Measurements from ENCODE around the gene ZSCAN16. TPM values are rescaled to one million over a fixed set of nuclear protein-coding genes. Genes with fewer than 3 reads are reported as not detected.
"Not testable (repeated sequence)": the region's sequence is repeated elsewhere in the genome, so short reads cannot be mapped to it uniquely, and the experiment has no call there.

The ZSCAN16 gene
- total RNA-seq, 1 experiment from 2014 or later = 4.8 TPM

DNA sequence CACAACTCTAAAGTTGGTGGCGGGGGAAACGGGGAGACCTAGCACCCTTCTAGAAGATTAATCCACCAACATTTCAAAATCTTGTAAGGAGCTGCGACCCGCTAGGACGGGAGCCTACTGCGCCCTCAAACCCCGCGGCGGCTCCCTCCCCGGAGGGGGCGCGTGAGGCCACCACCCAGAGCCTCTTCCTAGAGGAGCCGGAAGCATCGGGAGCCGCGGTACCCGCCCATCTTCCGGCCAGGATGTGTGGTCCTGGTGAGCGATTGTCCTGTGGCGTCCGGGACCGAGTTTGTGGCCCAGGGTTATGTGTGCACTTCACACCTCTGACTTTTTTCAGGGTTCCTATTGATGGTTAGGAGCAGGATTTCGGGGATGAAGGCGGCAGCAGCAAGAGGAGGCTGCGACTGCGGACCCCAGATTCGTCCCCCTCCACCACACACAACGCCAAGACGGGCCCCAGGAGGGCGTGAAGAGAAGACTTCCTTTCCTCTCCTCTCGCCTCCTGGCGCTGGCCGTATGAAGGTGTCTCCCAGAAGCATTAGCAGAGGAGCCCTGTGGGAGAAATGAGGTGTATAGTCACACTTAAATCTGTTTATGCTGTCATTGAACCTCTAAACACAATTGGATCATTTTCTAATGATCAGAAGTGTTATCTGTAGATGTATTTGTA, 33.4 kb upstream of the ZSCAN16 start:
- Histone ChIP-seq H3K79me2 (ENCODE audit: low read length) (no peaks in the 10 kb centered on the region), H3K9me2 (replicated peaks; ENCODE audit: insufficient read depth, low read length) (no peaks in the 10 kb centered on the region), H3K27ac (ENCODE audit: low read length) (no peak overlapping the region), H3K4me3 (ENCODE audit: low read length) (no peak overlapping the region), H3K27me3 (ENCODE audit: low read length) (no peaks in the 10 kb centered on the region), H3K4me2 (ENCODE audit: low read depth, low read length, poor library complexity, severe bottlenecking) (no peak overlapping the region), H2AFZ (ENCODE audit: low read length) (no peak overlapping the region), H3K4me1 (ENCODE audit: low read length) (no peaks in the 10 kb centered on the region), H4K20me1 (ENCODE audit: insufficient read depth, low read depth, low read length) (no peaks in the 10 kb centered on the region), H3K9me3 (ENCODE audit: low read length) (peaks cover 27% of the 10 kb centered on the region), H3K36me3 (ENCODE audit: insufficient read depth, low read length) (peaks cover 14% of the 10 kb centered on the region; the same call in 1 of the 2 replicates), H3K9ac (ENCODE audit: low read length) (no peak overlapping the region)
- DNase-seq = no peak

DNA sequence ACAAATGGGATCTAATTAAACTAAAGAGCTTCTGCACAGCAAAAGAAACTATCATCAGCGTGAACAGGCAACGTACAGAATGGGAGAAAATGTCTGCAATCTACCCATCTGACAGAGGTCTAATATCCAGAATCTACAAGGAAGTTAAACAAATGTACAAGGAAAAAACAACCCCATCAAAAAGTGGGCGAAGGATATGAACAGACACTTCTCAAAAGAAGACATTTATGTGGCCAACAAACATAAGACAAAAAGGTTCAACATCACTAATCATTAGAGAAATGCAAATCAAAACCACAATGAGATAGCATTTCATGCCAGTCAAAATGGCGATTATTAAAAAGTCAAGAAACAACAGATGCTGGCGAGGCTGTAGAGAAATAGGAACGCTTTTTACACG, 22.2 kb upstream of the ZSCAN16 start:
- H3K79me2 ChIP-seq (ENCODE audit: low read length) = not testable (repeated sequence)
- peaks cover 19% of the 10 kb centered on the region for H3K4me1 ChIP-seq (ENCODE audit: low read length)

DNA sequence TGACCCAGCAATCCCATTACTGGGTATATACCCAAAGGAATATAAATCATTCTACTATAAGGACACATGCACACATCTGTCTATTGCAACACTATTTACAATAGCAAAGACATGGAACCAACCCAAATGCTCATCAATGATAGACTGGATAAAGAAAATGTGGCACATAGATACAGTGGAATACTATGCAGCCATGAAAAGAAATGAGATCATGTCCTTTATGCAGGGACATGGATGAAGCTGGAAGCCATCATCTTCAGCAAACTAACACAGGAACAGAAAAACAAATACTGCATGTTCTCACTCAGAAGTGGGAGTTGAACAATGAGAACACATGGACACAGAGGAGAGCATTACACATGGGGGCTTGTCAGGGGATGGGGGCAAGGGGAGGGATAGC, 21.7 kb upstream of the ZSCAN16 start:
- peaks cover 19% of the 10 kb centered on the region for H3K4me1 ChIP-seq (ENCODE audit: low read length)
- not testable (repeated sequence) for H3K36me3 ChIP-seq (ENCODE audit: insufficient read depth, low read length); DNase-seq; H3K27ac ChIP-seq (ENCODE audit: low read length); H3K9me2 ChIP-seq (replicated peaks; ENCODE audit: insufficient read depth, low read length); H3K9me3 ChIP-seq (ENCODE audit: low read length); H4K20me1 ChIP-seq (ENCODE audit: insufficient read depth, low read depth, low read length); H3K9ac ChIP-seq (ENCODE audit: low read length); H2AFZ ChIP-seq (ENCODE audit: low read length); H3K4me2 ChIP-seq (ENCODE audit: low read depth, low read length, poor library complexity, severe bottlenecking); H3K79me2 ChIP-seq (ENCODE audit: low read length); H3K4me3 ChIP-seq (ENCODE audit: low read length); H3K27me3 ChIP-seq (ENCODE audit: low read length)

More for the DNA sequence above, 22.2 kb upstream of the ZSCAN16 start:
- not testable (repeated sequence) for H3K27me3 ChIP-seq (ENCODE audit: low read length); H3K4me3 ChIP-seq (ENCODE audit: low read length); H2AFZ ChIP-seq (ENCODE audit: low read length); H3K9me3 ChIP-seq (ENCODE audit: low read length); H4K20me1 ChIP-seq (ENCODE audit: insufficient read depth, low read depth, low read length); H3K27ac ChIP-seq (ENCODE audit: low read length); H3K9me2 ChIP-seq (replicated peaks; ENCODE audit: insufficient read depth, low read length); DNase-seq; H3K4me2 ChIP-seq (ENCODE audit: low read depth, low read length, poor library complexity, severe bottlenecking); H3K9ac ChIP-seq (ENCODE audit: low read length); H3K36me3 ChIP-seq (ENCODE audit: insufficient read depth, low read length)

- Histone ChIP-seq H3K9me3 (ENCODE audit: low read length) (no peaks in the 10 kb centered on the region), H3K9me2 (replicated peaks; ENCODE audit: insufficient read depth, low read length) (no peaks in the 10 kb centered on the region), H3K79me2 (ENCODE audit: low read length) (no peaks in the 10 kb centered on the region), H3K27me3 (ENCODE audit: low read length) (no peaks in the 10 kb centered on the region), H3K4me1 (ENCODE audit: low read length) (peaks cover 19% of the 10 kb centered on the region), H3K36me3 (ENCODE audit: insufficient read depth, low read length) (no peaks in the 10 kb centered on the region), H3K4me2 (ENCODE audit: low read depth, low read length, poor library complexity, severe bottlenecking) (peak overlapping the region; percentile 93), H3K4me3 (ENCODE audit: low read length) (peak overlapping the region; percentile 84), H2AFZ (ENCODE audit: low read length) (peak overlapping the region; percentile 87), H3K27ac (ENCODE audit: low read length) (peak overlapping the region; percentile 14; the same call in 1 of the 2 replicates), H4K20me1 (ENCODE audit: insufficient read depth, low read depth, low read length) (no peaks in the 10 kb centered on the region), H3K9ac (ENCODE audit: low read length) (peak overlapping the region; percentile 79)
- peak; percentile 97 for DNase-seq
These were observed 19.8 kb upstream of the ZSCAN16 start for GRCh38 chr6:28104392-28105244.

DNA sequence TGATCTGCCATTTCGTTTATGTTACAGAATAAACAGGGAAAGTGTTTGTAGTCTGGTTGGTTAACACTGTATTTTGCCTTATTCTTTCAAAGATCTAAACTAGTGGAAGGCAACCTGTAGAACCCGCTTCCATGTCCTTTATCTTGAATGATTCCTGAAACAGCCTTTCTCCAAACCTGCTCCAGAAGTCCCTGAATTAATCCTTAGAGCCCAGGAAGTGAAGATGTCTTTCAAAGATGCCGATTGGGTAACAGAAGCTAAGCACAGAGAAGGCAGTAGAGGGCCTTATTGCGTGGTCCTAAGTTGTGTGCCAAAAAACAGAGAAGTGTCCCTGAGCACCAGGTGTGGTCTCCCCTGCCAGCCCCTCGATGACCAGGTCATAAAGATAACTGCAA, 19.2 kb upstream of the ZSCAN16 start:
- Histone ChIP-seq H3K9me3 (ENCODE audit: low read length) (no peaks in the 10 kb centered on the region), H2AFZ (ENCODE audit: low read length) (peak overlapping the region; percentile 87), H3K9ac (ENCODE audit: low read length) (peak overlapping the region; percentile 79), H3K4me2 (ENCODE audit: low read depth, low read length, poor library complexity, severe bottlenecking) (peak overlapping the region; percentile 93), H3K4me3 (ENCODE audit: low read length) (peak overlapping the region; percentile 84), H4K20me1 (ENCODE audit: insufficient read depth, low read depth, low read length) (no peaks in the 10 kb centered on the region), H3K36me3 (ENCODE audit: insufficient read depth, low read length) (no peaks in the 10 kb centered on the region), H3K79me2 (ENCODE audit: low read length) (no peaks in the 10 kb centered on the region), H3K27ac (ENCODE audit: low read length) (peak overlapping the region; percentile 14; the same call in 1 of the 2 replicates), H3K9me2 (replicated peaks; ENCODE audit: insufficient read depth, low read length) (no peaks in the 10 kb centered on the region), H3K4me1 (ENCODE audit: low read length) (peaks cover 19% of the 10 kb centered on the region), H3K27me3 (ENCODE audit: low read length) (no peaks in the 10 kb centered on the region)
- peak; percentile 61 for DNase-seq

DNA sequence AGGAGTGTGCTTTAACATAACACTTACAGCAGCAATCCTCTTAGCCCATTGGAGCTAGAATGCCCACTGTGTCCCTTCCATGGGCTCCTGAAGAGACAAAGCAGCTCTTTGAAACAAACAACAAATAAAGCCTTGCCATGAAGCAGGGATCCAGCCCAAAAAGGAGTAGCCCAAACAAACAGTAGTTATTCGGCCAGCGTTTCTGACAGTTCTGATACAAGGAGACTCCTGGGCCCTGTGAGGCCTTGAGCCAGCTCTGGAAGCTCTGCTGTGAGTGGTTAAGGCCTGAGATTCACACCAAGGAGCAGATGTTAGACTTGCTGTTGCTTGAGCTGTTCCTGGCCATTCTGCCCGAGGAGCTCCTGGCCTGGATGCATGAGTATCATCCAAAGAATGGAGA, 16.9 kb upstream of the ZSCAN16 start:
- Histone ChIP-seq H3K36me3 (ENCODE audit: insufficient read depth, low read length) (no peaks in the 10 kb centered on the region), H2AFZ (ENCODE audit: low read length) (no peak overlapping the region), H3K4me3 (ENCODE audit: low read length) (no peak overlapping the region), H3K27ac (ENCODE audit: low read length) (no peak overlapping the region), H4K20me1 (ENCODE audit: insufficient read depth, low read depth, low read length) (no peaks in the 10 kb centered on the region), H3K9me2 (replicated peaks; ENCODE audit: insufficient read depth, low read length) (no peaks in the 10 kb centered on the region), H3K4me2 (ENCODE audit: low read depth, low read length, poor library complexity, severe bottlenecking) (no peak overlapping the region), H3K9ac (ENCODE audit: low read length) (no peak overlapping the region), H3K79me2 (ENCODE audit: low read length) (no peaks in the 10 kb centered on the region), H3K9me3 (ENCODE audit: low read length) (no peaks in the 10 kb centered on the region), H3K4me1 (ENCODE audit: low read length) (peaks cover 19% of the 10 kb centered on the region), H3K27me3 (ENCODE audit: low read length) (no peaks in the 10 kb centered on the region)
- no peak for DNase-seq

- no peak overlapping the region for H3K4me2 ChIP-seq (ENCODE audit: low read depth, low read length, poor library complexity, severe bottlenecking)
- H3K27ac ChIP-seq (ENCODE audit: low read length) = no peak overlapping the region
- H3K9me3 ChIP-seq (ENCODE audit: low read length) = no peaks in the 10 kb centered on the region
- H3K9ac ChIP-seq (ENCODE audit: low read length) = no peak overlapping the region
- no peaks in the 10 kb centered on the region for H4K20me1 ChIP-seq (ENCODE audit: insufficient read depth, low read depth, low read length)
- peaks cover 22% of the 10 kb centered on the region for H3K36me3 ChIP-seq (ENCODE audit: insufficient read depth, low read length)
- no peak overlapping the region for H3K4me3 ChIP-seq (ENCODE audit: low read length)
- H3K9me2 ChIP-seq (replicated peaks; ENCODE audit: insufficient read depth, low read length) = no peaks in the 10 kb centered on the region
- H3K27me3 ChIP-seq (ENCODE audit: low read length) = no peaks in the 10 kb centered on the region
- no peak for DNase-seq
- H3K79me2 ChIP-seq (ENCODE audit: low read length) = no peaks in the 10 kb centered on the region
- H2AFZ ChIP-seq (ENCODE audit: low read length) = no peak overlapping the region
- H3K4me1 ChIP-seq (ENCODE audit: low read length) = no peaks in the 10 kb centered on the region
These were observed 12.4 kb upstream of the ZSCAN16 start for GRCh38 chr6:28111964-28112363.

GRCh38 chr6:28115799-28116198, 8.6 kb upstream of the ZSCAN16 start:
- H3K4me3 ChIP-seq (ENCODE audit: low read length) = no peak overlapping the region
- no peak for DNase-seq
- no peaks in the 10 kb centered on the region for H3K9me3 ChIP-seq (ENCODE audit: low read length)
- H2AFZ ChIP-seq (ENCODE audit: low read length) = no peak overlapping the region
- H3K4me1 ChIP-seq (ENCODE audit: low read length) = no peaks in the 10 kb centered on the region
- no peaks in the 10 kb centered on the region for H3K27me3 ChIP-seq (ENCODE audit: low read length)
- no peaks in the 10 kb centered on the region for H3K9me2 ChIP-seq (replicated peaks; ENCODE audit: insufficient read depth, low read length)
- no peak overlapping the region for H3K9ac ChIP-seq (ENCODE audit: low read length)
- H3K79me2 ChIP-seq (ENCODE audit: low read length) = no peaks in the 10 kb centered on the region
- no peak overlapping the region for H3K27ac ChIP-seq (ENCODE audit: low read length)
- H3K4me2 ChIP-seq (ENCODE audit: low read depth, low read length, poor library complexity, severe bottlenecking) = no peak overlapping the region
- peaks cover 49% of the 10 kb centered on the region for H3K36me3 ChIP-seq (ENCODE audit: insufficient read depth, low read length)
- H4K20me1 ChIP-seq (ENCODE audit: insufficient read depth, low read depth, low read length) = no peaks in the 10 kb centered on the region

All from Karpas-422 (cell line).